ENCODE data around the gene CEACAM8.
"Not testable (repeated sequence)": the region's sequence is repeated elsewhere in the genome, so short reads cannot be mapped to it uniquely, and the experiment has no call there.

CEACAM8 gene

DNA sequence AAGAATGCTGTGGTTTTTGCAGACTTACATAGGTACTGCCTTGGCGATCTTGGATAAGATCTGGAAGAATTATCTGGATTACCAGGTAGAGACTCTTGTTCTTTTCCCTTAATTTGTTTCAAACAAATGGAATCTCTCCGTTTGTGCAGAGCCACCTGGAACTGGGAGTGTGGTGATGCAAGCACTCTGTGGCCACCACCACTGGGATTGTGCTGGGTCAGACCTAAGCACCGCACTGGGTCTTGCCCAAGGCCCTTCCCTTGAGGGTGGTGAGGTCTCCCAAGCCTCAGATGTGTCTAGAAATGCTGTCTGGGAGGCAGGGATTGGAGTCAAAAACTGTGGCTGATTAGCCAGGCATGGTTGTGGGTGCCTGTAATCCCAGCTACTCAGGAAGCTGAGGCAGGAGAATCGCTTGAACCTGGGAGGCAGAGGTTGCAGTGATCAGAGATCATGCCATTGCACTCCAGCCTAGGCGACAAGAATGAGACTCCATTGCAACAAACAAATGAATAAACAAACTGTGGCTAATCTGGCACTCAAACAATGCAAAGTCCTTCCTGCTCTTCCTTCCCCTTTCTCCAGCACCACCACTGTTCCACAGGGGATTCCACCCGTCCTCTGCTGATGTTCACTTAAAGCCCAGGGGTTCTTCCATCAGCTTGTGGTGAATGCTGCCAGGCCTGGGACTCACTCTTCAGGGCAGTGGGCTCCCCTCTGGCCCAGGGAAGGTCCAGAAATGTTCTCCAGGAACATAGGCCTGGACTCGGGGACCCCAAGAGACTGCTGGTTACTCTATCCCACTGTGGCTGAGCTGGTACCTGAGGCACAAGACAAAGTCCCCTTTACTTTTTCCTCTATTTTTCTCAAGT, 55.6 kb downstream of the CEACAM8 start:
- no peaks in the 10 kb centered on the region for H3K36me3 ChIP-seq (ENCODE audit: insufficient read depth, low read length)
- H2AFZ ChIP-seq (ENCODE audit: low read length): no peak overlapping the region
- no peaks in the 10 kb centered on the region for H3K9me2 ChIP-seq (ENCODE audit: low read depth, low read length)
- TF ChIP-seq, protein P1, sequence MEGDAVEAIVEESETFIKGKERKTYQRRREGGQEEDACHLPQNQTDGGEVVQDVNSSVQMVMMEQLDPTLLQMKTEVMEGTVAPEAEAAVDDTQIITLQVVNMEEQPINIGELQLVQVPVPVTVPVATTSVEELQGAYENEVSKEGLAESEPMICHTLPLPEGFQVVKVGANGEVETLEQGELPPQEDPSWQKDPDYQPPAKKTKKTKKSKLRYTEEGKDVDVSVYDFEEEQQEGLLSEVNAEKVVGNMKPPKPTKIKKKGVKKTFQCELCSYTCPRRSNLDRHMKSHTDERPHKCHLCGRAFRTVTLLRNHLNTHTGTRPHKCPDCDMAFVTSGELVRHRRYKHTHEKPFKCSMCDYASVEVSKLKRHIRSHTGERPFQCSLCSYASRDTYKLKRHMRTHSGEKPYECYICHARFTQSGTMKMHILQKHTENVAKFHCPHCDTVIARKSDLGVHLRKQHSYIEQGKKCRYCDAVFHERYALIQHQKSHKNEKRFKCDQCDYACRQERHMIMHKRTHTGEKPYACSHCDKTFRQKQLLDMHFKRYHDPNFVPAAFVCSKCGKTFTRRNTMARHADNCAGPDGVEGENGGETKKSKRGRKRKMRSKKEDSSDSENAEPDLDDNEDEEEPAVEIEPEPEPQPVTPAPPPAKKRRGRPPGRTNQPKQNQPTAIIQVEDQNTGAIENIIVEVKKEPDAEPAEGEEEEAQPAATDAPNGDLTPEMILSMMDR (IDR thresholded peaks at IDR 0.05; ENCODE audit: low read length): no peak
- no peak for TF ChIP-seq EZH2 (IDR thresholded peaks at IDR 0.05; ENCODE audit: borderline replicate concordance, low read length)
- no peaks in the 10 kb centered on the region for H3K79me2 ChIP-seq (ENCODE audit: insufficient read depth, low read length)
- no peak overlapping the region for H3K4me2 ChIP-seq (ENCODE audit: low read length)
- H3K9ac ChIP-seq (ENCODE audit: low read length): no peak overlapping the region
- no peak overlapping the region for H3K27ac ChIP-seq (ENCODE audit: low read depth, low read length, poor library complexity, severe bottlenecking)
- H3K4me3 ChIP-seq (ENCODE audit: low read depth, low read length, poor library complexity, severe bottlenecking): no peak overlapping the region
- H3F3A ChIP-seq (ENCODE audit: insufficient read depth, low read length): no peaks in the 10 kb centered on the region
- no peaks in the 10 kb centered on the region for H4K20me1 ChIP-seq (ENCODE audit: insufficient read depth, low read length)
- no peaks in the 10 kb centered on the region for H3K4me1 ChIP-seq (ENCODE audit: insufficient read depth, low read length, severe bottlenecking)
- H3K27me3 ChIP-seq (ENCODE audit: insufficient read depth, low read length): 0 out of 2 replicates have a peak, but pooled peaks cover 3% of the 10 kb centered on the region
- no peaks in the 10 kb centered on the region for H3K9me3 ChIP-seq (ENCODE audit: low read length)

GRCh38 chr19:42535276-42535675, 59.4 kb downstream of the CEACAM8 start:
- H3K27ac ChIP-seq (ENCODE audit: low read depth, low read length, poor library complexity, severe bottlenecking); H3K27me3 ChIP-seq (ENCODE audit: insufficient read depth, low read length): not testable (repeated sequence)

GRCh38 chr19:42534391-42534790, 60.3 kb downstream of the CEACAM8 start:
- Histone ChIP-seq H3K4me1 (ENCODE audit: insufficient read depth, low read length, severe bottlenecking) (no peaks in the 10 kb centered on the region), H2AFZ (ENCODE audit: low read length) (no peak overlapping the region), H3K4me2 (ENCODE audit: low read length) (no peak overlapping the region), H3K4me3 (ENCODE audit: low read depth, low read length, poor library complexity, severe bottlenecking) (no peak overlapping the region), H3K27ac (ENCODE audit: low read depth, low read length, poor library complexity, severe bottlenecking) (no peak overlapping the region), H4K20me1 (ENCODE audit: insufficient read depth, low read length) (no peaks in the 10 kb centered on the region), H3K9me2 (ENCODE audit: low read depth, low read length) (no peaks in the 10 kb centered on the region), H3K27me3 (ENCODE audit: insufficient read depth, low read length) (0 out of 2 replicates have a peak, but pooled peaks cover 6% of the 10 kb centered on the region), H3K9ac (ENCODE audit: low read length) (no peak overlapping the region), H3K36me3 (ENCODE audit: insufficient read depth, low read length) (no peaks in the 10 kb centered on the region), H3F3A (ENCODE audit: insufficient read depth, low read length) (no peaks in the 10 kb centered on the region), H3K79me2 (ENCODE audit: insufficient read depth, low read length) (no peaks in the 10 kb centered on the region), H3K9me3 (ENCODE audit: low read length) (no peaks in the 10 kb centered on the region)
- TF ChIP-seq, protein P1 (IDR thresholded peaks at IDR 0.05; ENCODE audit: low read length): no peak
- TF ChIP-seq EZH2 (IDR thresholded peaks at IDR 0.05; ENCODE audit: borderline replicate concordance, low read length): no peak

More at GRCh38 chr19:42535276-42535675, 59.4 kb downstream of the CEACAM8 start:
- not testable (repeated sequence) for H3K79me2 ChIP-seq (ENCODE audit: insufficient read depth, low read length); H2AFZ ChIP-seq (ENCODE audit: low read length); H3K4me1 ChIP-seq (ENCODE audit: insufficient read depth, low read length, severe bottlenecking); H4K20me1 ChIP-seq (ENCODE audit: insufficient read depth, low read length); H3K9me2 ChIP-seq (ENCODE audit: low read depth, low read length); H3K9ac ChIP-seq (ENCODE audit: low read length); H3K36me3 ChIP-seq (ENCODE audit: insufficient read depth, low read length); H3K4me2 ChIP-seq (ENCODE audit: low read length); H3F3A ChIP-seq (ENCODE audit: insufficient read depth, low read length); H3K4me3 ChIP-seq (ENCODE audit: low read depth, low read length, poor library complexity, severe bottlenecking); H3K9me3 ChIP-seq (ENCODE audit: low read length)
